ENCODE data around the gene FAM217B. TPM values are rescaled to one million over a fixed set of nuclear protein-coding genes. Genes with fewer than 3 reads are reported as not detected.

FAM217B gene
- total and polyA plus RNA-seq, 2 of the 8 experiments (the other 6 are each of a cell fraction or from before 2014, with no cell fraction given): 5.4 to 28.5 TPM

GRCh38 chr20:59984541-59984940, 44.4 kb downstream of the FAM217B start (continued):
- TF ChIP-seq PHF8 (conservative IDR thresholded peaks at IDR 0.05; ENCODE audit: low read depth, low read length) (no peak), NANOG (IDR thresholded peaks at IDR 0.05; ENCODE audit: insufficient read depth, low read depth, low read length, poor library complexity, severe bottlenecking) (no peak), CTBP2 (IDR thresholded peaks at IDR 0.05; ENCODE audit: borderline replicate concordance, insufficient read depth, insufficient read length, low read length) (no peak), CHD2 (IDR thresholded peaks at IDR 0.05; ENCODE audit: low read length) (no peak), KDM4A (IDR thresholded peaks at IDR 0.05; ENCODE audit: low read depth, low read length, severe bottlenecking) (no peak), SAP30 (IDR thresholded peaks at IDR 0.05; ENCODE audit: insufficient read depth, insufficient replicate concordance, low read length) (no peak), MAX (IDR thresholded peaks at IDR 0.05) (no peak), RAD21 (IDR thresholded peaks at IDR 0.05 in 1 of 2, conservative IDR thresholded peaks at IDR 0.05 in 1 of 2; ENCODE audit: low read depth in 2 of 2, low read length in 2 of 2) (no peak)

All from H1 (cell line).